ENCODE data around the gene PARP3. TPM values are rescaled to one million over a fixed set of nuclear protein-coding genes. Genes with fewer than 3 reads are reported as not detected.
"Not testable (repeated sequence)": the region's sequence is repeated elsewhere in the genome, so short reads cannot be mapped to it uniquely, and the experiment has no call there.

The PARP3 gene
- total RNA-seq, 1 donor from 2014 or later: 22.5 TPM

DNA sequence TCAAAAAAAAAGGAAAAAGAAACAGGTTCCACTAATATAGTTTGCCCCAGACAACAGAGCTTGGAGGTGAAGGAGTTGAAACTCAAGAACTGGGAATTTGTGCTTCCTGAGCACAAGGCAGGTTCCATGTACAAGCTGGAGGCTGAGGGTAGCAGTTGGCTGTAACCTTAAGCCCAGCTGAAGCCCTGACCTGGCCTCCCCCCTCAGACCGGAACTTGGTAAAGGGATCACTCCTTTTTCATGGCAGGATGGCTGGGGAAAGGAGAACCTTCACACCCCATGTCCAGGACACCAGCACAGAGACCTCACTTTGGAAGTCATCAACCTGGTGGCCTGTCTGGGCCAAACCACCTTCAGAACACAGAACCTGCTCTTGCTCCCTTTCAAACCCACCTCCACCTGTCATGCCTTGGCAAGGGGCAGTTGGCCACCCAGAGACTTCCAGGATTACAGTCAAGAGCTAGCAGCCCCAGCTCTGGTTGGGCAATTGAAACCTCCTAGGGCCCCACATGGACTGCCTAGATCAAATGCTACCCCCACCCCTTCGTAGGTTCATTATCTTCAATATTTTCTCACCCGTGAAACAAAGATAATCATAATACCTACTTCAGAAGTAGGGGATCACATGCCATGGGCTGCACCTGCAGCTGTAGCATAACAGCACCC lies 50.0 kb downstream of the PARP3 start:
- Histone ChIP-seq H3K36me3 (ENCODE audit: control insufficient read depth, insufficient read depth, low read length) (peaks cover 4% of the 10 kb centered on the region), H3K27me3 (ENCODE audit: control insufficient read depth, insufficient read depth, low read length) (no peaks in the 10 kb centered on the region), H3K4me3 (ENCODE audit: low read depth, low read length) (no peak overlapping the region)
- TF ChIP-seq, protein P1, sequence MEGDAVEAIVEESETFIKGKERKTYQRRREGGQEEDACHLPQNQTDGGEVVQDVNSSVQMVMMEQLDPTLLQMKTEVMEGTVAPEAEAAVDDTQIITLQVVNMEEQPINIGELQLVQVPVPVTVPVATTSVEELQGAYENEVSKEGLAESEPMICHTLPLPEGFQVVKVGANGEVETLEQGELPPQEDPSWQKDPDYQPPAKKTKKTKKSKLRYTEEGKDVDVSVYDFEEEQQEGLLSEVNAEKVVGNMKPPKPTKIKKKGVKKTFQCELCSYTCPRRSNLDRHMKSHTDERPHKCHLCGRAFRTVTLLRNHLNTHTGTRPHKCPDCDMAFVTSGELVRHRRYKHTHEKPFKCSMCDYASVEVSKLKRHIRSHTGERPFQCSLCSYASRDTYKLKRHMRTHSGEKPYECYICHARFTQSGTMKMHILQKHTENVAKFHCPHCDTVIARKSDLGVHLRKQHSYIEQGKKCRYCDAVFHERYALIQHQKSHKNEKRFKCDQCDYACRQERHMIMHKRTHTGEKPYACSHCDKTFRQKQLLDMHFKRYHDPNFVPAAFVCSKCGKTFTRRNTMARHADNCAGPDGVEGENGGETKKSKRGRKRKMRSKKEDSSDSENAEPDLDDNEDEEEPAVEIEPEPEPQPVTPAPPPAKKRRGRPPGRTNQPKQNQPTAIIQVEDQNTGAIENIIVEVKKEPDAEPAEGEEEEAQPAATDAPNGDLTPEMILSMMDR (IDR thresholded peaks at IDR 0.05; ENCODE audit: insufficient read depth, low read length, poor library complexity, severe bottlenecking): no peak
- no peak for DNase-seq (ENCODE audit: low read depth)

DNA sequence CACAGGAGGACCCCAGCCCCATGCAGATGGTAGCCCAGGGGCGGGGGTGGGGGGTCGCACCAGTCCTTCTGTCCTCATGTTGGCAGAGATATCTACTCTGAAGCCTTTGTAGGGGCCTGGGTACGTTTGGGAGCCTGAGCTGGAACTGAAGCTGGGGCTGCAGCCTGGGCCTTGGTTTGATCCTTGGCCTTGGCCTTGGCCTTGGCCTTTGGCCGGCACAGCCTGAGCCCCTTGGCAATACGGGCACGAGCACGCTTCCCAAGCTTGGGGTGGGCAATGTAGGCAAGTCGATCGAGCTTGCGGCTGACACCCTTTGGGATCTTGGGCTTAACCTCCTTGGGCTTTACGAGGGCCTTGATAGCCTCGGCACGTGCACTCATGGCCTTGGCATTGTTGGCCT lies 51.5 kb downstream of the PARP3 start:
- H3K27me3 ChIP-seq (ENCODE audit: control insufficient read depth, insufficient read depth, low read length); DNase-seq (ENCODE audit: low read depth); H3K4me3 ChIP-seq (ENCODE audit: low read depth, low read length); H3K36me3 ChIP-seq (ENCODE audit: control insufficient read depth, insufficient read depth, low read length): not testable (repeated sequence)

DNA sequence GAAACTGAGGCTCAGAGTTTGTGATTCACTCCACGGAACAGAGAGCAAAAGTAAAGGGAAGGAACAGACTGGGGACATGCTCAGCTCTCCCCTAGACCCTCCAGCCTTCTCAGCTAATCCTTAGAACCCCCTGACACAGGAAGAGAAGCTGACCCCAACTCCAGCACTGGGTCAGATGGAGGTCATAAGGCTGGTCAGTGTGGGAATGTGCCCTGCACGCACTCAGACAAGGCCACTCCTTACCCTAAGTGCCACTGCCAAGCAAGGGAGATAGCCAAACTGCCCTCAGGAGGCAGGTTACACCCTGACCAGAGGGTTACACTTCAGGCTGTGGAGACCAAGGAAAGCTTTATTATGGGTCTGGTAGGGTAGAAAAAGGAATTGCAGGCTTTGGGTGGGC lies 52.4 kb downstream of the PARP3 start:
- H3K4me3 ChIP-seq (ENCODE audit: low read depth, low read length): peak overlapping the region; percentile 97
- H3K36me3 ChIP-seq (ENCODE audit: control insufficient read depth, insufficient read depth, low read length): peaks cover 4% of the 10 kb centered on the region

DNA sequence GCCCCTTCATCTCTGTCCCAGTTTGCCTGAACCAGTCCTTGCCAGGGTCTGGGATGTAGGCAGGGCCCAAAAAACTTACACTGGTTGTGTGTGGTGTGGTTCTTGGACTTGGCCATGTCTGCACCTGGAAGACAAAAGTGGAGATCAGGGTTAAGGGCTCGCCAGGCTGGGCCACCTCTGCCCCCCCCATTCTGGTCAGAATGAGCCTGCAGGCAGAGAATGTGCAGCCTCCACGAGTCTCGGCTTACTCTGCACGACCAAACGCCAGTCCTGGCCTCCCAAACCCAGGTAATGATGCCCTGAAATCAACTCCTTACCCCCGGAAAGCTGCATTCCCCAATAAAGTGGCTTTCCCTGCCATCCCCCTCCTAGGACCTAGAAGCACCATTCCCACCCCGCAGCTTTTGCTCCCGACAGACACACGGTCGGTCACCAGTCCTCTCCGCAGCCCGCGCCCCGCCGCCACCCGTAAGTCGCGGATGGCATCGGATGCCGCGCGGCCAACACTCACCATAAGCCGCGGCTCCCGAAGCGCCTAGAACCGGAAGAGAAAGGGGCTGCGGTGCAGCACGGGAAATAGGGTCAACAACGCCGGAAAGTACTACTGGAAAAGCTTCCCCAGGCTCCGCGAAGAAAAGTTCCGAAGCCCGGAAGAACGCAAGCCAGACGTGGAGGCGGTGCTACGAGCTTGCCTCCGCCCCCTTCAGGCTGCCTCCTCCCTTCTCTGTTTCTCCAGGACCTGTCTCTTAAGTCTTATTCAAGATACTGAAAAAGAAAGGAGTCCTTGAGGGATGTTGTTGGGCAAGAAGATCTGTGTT lies 53.4 kb downstream of the PARP3 start, which contains the start of gene RPL29:
Gene RPL29 (minus strand): TSS at position 550 of the 818 bp plus-strand sequence. CDS start 434 bp downstream, at position 116.
- TF ChIP-seq, protein P1 (IDR thresholded peaks at IDR 0.05; ENCODE audit: insufficient read depth, low read length, poor library complexity, severe bottlenecking): no peak
- Histone ChIP-seq H3K36me3 (ENCODE audit: control insufficient read depth, insufficient read depth, low read length) (peaks cover 4% of the 10 kb centered on the region), H3K27me3 (ENCODE audit: control insufficient read depth, insufficient read depth, low read length) (no peaks in the 10 kb centered on the region)

More for the DNA sequence above, 52.4 kb downstream of the PARP3 start:
- TF ChIP-seq, protein P1 (IDR thresholded peaks at IDR 0.05; ENCODE audit: insufficient read depth, low read length, poor library complexity, severe bottlenecking): no peak
- H3K27me3 ChIP-seq (ENCODE audit: control insufficient read depth, insufficient read depth, low read length): no peaks in the 10 kb centered on the region
- no peak for DNase-seq (ENCODE audit: low read depth)

DNA sequence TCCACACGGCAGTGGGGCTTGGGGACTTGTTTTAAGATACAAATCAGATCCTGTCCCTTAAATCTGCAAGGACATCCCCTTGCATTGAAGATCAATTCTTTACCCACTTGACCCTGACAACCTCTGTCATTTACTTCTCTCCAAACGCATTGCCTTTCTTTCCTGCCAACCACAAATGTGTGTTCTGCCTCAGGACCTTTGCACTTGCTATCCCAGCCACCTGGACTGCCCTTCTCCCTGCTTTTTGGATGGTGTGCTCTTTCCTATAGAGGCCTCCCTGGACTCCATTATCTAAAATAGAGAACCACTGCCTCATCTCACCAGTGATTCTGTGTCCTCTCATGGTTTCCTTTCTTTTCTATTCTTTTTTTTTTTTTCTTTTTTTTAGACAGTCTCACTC lies 55.0 kb downstream of the PARP3 start:
- Histone ChIP-seq H3K36me3 (ENCODE audit: control insufficient read depth, insufficient read depth, low read length) (peaks cover 2% of the 10 kb centered on the region), H3K27me3 (ENCODE audit: control insufficient read depth, insufficient read depth, low read length) (no peaks in the 10 kb centered on the region), H3K4me3 (ENCODE audit: low read depth, low read length) (no peak overlapping the region)
- TF ChIP-seq, protein P1 (IDR thresholded peaks at IDR 0.05; ENCODE audit: insufficient read depth, low read length, poor library complexity, severe bottlenecking): no peak
- DNase-seq (ENCODE audit: low read depth): no peak

More for the DNA sequence above, 53.4 kb downstream of the PARP3 start, which contains the start of gene RPL29:
- peak; percentile 80 for DNase-seq (ENCODE audit: low read depth)
- peak within 1 kb of the TSS; percentile 97 for H3K4me3 ChIP-seq (ENCODE audit: low read depth, low read length)

DNA sequence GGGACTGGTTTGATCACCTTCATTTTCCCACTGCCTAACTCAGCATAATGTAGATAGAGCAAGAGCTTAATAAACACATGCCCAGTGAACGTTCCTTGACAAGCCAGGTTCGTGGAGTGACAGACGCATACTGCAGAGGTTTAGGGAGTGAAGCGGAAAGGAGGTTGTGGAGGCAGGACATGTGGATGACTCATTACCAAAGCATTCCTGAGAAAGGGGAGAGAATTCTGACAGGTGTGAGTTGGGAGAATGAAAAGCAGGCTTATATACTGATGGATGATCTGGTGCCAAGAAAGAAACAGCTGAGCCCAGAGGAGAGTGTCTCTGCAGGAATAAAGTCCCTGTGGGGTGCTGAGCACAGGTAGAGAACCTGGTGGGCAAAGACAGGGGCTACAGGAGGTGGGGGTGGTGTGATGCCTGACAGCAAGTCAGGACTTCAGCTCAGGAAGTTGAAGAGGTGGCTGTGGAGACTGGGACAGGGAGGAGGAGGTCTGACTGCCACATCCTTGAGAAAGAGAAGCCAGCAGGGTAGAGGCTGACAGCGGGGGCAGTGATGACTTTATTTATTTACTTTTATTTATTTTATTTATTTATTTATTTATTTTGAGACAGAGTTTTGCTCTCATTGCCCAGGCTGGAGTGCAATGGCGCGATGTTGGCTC lies 55.9 kb downstream of the PARP3 start:
- DNase-seq (ENCODE audit: low read depth): no peak
- Histone ChIP-seq H3K27me3 (ENCODE audit: control insufficient read depth, insufficient read depth, low read length) (no peaks in the 10 kb centered on the region), H3K36me3 (ENCODE audit: control insufficient read depth, insufficient read depth, low read length) (peaks cover 2% of the 10 kb centered on the region), H3K4me3 (ENCODE audit: low read depth, low read length) (no peak overlapping the region)
- TF ChIP-seq, protein P1 (IDR thresholded peaks at IDR 0.05; ENCODE audit: insufficient read depth, low read length, poor library complexity, severe bottlenecking): no peak

Data from kidney epithelial cell (primary cell).